C4-2B (cell line): ENCODE results near the gene HLA-DMB.

Experiments
- H3K27ac ChIP-seq: fragments of 450-650 bp; 2 replicates; pipeline ENCODE4 v1.5.1; 2017
- CTCF ChIP-seq: fragments of 450-650 bp; conservative IDR thresholded peaks from 2 replicates; pipeline ENCODE4 v1.5.1; 2017; ENCODE audit warnings: mild to moderate bottlenecking
- ZFX ChIP-seq: fragments of 450-650 bp; IDR thresholded peaks from 2 replicates; pipeline ENCODE4 v1.6.1; 2017

HLA-DMB gene

GRCh38 chr6:32885698-32886286, 55.0 kb downstream of the HLA-DMB start:
- H3K27ac ChIP-seq: no peak overlapping the region
- no peak for TF ChIP-seq ZFX
- peak; percentile 78 for TF ChIP-seq CTCF
